Activated CD8-positive, alpha-beta T cell treated with anti-CD3 and anti-CD28 coated beads for 36 hours (primary cell): ENCODE measurements around the gene LRRC31. TPM values are rescaled to one million over a fixed set of nuclear protein-coding genes. Genes with fewer than 3 reads are reported as not detected.

Experiments
- ATAC-seq: fragments of 200-7000 bp; cut with Tn5 transposase; one replicate; pipeline ENCODE4 v1.10.0; 2021; ENCODE audit warnings: mild to moderate bottlenecking, moderate library complexity
- CTCF ChIA-PET: fragments of 350-600 bp; sonication (Branson Sonifier 250); formaldehyde crosslinking; loops from one replicate; lab custom pipeline; 2021; ENCODE audit warnings: antibody characterized with exemption; lab: Charles Lee
- POLR2A ChIA-PET: fragments of 350-600 bp; sonication (Branson Sonifier 250); formaldehyde crosslinking; loops from one replicate; lab custom pipeline; 2021; ENCODE audit warnings: antibody characterized with exemption; lab: Charles Lee
- DNase-seq: peaks from one replicate; pipeline ENCODE4 v3.0.0-alpha.2; 2020
- H3K27ac Mint-ChIP-seq: one replicate; pipeline ENCODE4 v1.8.0; 2021; ENCODE audit warnings: mild to moderate bottlenecking, mixed read lengths
- H3K27me3 Mint-ChIP-seq: one replicate; pipeline ENCODE4 v1.8.0; 2021; ENCODE audit warnings: mixed read lengths
- H3K36me3 Mint-ChIP-seq: one replicate; pipeline ENCODE4 v1.8.0; 2021; ENCODE audit warnings: low read depth, mixed read lengths
- H3K4me1 Mint-ChIP-seq: one replicate; pipeline ENCODE4 v1.8.0; 2021; ENCODE audit warnings: low read depth, mixed read lengths
- H3K4me3 Mint-ChIP-seq: one replicate; pipeline ENCODE4 v1.8.0; 2021; ENCODE audit warnings: mild to moderate bottlenecking, moderate library complexity, mixed read lengths
- H3K9me3 Mint-ChIP-seq: one replicate; pipeline ENCODE4 v1.8.0; 2021; ENCODE audit warnings: mixed read lengths
- CTCF ChIP-seq: fragments of 200-600 bp; IDR thresholded peaks from one replicate; pipeline ENCODE4 v1.8.0; 2022; ENCODE audit warnings: antibody characterized with exemption, mild to moderate bottlenecking
- intact Hi-C: fragments of 100-400 bp; cut with micrococcal nuclease; formaldehyde crosslinking; loops from one replicate; pipeline ENCODE4 v1.10.0; 2022
- total RNA-seq, 2 experiments: library from RNA; stranded (reverse); gene quantifications; one replicate each; pipeline ENCODE4 v1.2.3, GENCODE V29; 2021

LRRC31 gene
- total RNA-seq, result not detected

GRCh38 chr3:169869484-169870220 lies at the start of gene LRRC31:
Gene LRRC31 (minus strand): TSS chr3:169869935. CDS start chr3:169869807, 128 bp downstream.
- no peaks in the 10 kb centered on the region for H3K36me3 Mint-ChIP-seq
- no peak for DNase-seq
- no peak for ATAC-seq
- peaks cover 21% of the 10 kb centered on the region for H3K4me1 Mint-ChIP-seq
- ChIA-PET POLR2A (no interaction called here), CTCF (no interaction called here)
- no peak for TF ChIP-seq CTCF
- H3K9me3 Mint-ChIP-seq, result no peaks in the 10 kb centered on the region
- no peak within 1 kb of the TSS for H3K27ac Mint-ChIP-seq
- no peaks in the 10 kb centered on the region for H3K27me3 Mint-ChIP-seq
- H3K4me3 Mint-ChIP-seq, result no peak within 1 kb of the TSS
- intact Hi-C loops, result loop anchor here (10.0 kb wide), 1 partner anchor 185 kb away; no protein-coding TSS in a partner anchor

- Mint-ChIP-seq H3K27ac (no peak overlapping the region), H3K27me3 (no peaks in the 10 kb centered on the region), H3K36me3 (no peaks in the 10 kb centered on the region), H3K4me3 (no peak overlapping the region), H3K4me1 (no peaks in the 10 kb centered on the region), H3K9me3 (no peaks in the 10 kb centered on the region)
- ChIA-PET CTCF (no interaction called here), POLR2A (no interaction called here)
- no peak for TF ChIP-seq CTCF
- no peak for ATAC-seq
- intact Hi-C loops, result no loop called here
- DNase-seq, result no peak
Observed at GRCh38 chr3:169914321-169914720, 44.6 kb upstream of the LRRC31 start.

GRCh38 chr3:169913323-169913722 lies 43.6 kb upstream of the LRRC31 start:
- no peak for DNase-seq
- ChIA-PET CTCF (no interaction called here), POLR2A (interaction anchor here (0.6 kb wide), 1 partner anchor 82 kb away, joined by 4 read pairs; no protein-coding TSS in a partner anchor)
- intact Hi-C loops, result no loop called here
- no peaks in the 10 kb centered on the region for H3K36me3 Mint-ChIP-seq
- H3K27me3 Mint-ChIP-seq, result no peaks in the 10 kb centered on the region
- no peaks in the 10 kb centered on the region for H3K4me1 Mint-ChIP-seq
- H3K9me3 Mint-ChIP-seq, result no peaks in the 10 kb centered on the region
- H3K27ac Mint-ChIP-seq, result no peak overlapping the region
- ATAC-seq, result no peak
- no peak for TF ChIP-seq CTCF
- no peak overlapping the region for H3K4me3 Mint-ChIP-seq

GRCh38 chr3:169911272-169911671 lies 41.5 kb upstream of the LRRC31 start, which contains the start of gene SAMD7:
Gene SAMD7 (plus strand): TSS chr3:169911572. CDS start chr3:169919499, 7,927 bp downstream.
- no peaks in the 10 kb centered on the region for H3K36me3 Mint-ChIP-seq
- intact Hi-C loops, result no loop called here
- no peak within 1 kb of the TSS for H3K4me3 Mint-ChIP-seq
- H3K4me1 Mint-ChIP-seq, result no peaks in the 10 kb centered on the region
- ATAC-seq (no peak), DNase-seq (no peak)
- no peak for TF ChIP-seq CTCF
- ChIA-PET CTCF (interaction anchor here (0.7 kb wide), 1 partner anchor 11 kb away, joined by 3 read pairs; no protein-coding TSS in a partner anchor), POLR2A (no interaction called here)
- H3K27me3 Mint-ChIP-seq, result no peaks in the 10 kb centered on the region
- H3K9me3 Mint-ChIP-seq, result no peaks in the 10 kb centered on the region
- no peak within 1 kb of the TSS for H3K27ac Mint-ChIP-seq

GRCh38 chr3:169907944-169908343 lies 38.2 kb upstream of the LRRC31 start:
- no peak overlapping the region for H3K27ac Mint-ChIP-seq
- H3K27me3 Mint-ChIP-seq, result peaks cover 2% of the 10 kb centered on the region
- ChIA-PET POLR2A (no interaction called here), CTCF (no interaction called here)
- intact Hi-C loops, result no loop called here
- DNase-seq (no peak), ATAC-seq (no peak)
- H3K4me1 Mint-ChIP-seq, result no peaks in the 10 kb centered on the region
- H3K4me3 Mint-ChIP-seq, result no peak overlapping the region
- TF ChIP-seq CTCF, result no peak
- no peaks in the 10 kb centered on the region for H3K36me3 Mint-ChIP-seq
- H3K9me3 Mint-ChIP-seq, result peaks cover under 1% of the 10 kb centered on the region
